Right atrium auricular region (tissue), 2 donors: ENCODE results near the gene HPSE2. TPM values are rescaled to one million over a fixed set of nuclear protein-coding genes. Genes with fewer than 3 reads are reported as not detected.

Experiments
- DNase-seq: peaks from one replicate; pipeline ENCODE4 v3.0.0-alpha.2; 2019; ENCODE audit warnings: low spot score
- H3K27ac ChIP-seq, 2 donors: fragments of 200-600 bp; sonication (generic); 1 replicate in 1 of 2; 2 replicates in 1 of 2; pipeline ENCODE4 v1.5.1; 2016 to 2019
- H3K27me3 ChIP-seq, 2 donors: fragments of 200-600 bp; sonication (generic); one replicate each; pipeline versions ENCODE4 v1.5.1 to v1.6.0; 2017 to 2019
- H3K36me3 ChIP-seq: fragments of 200-600 bp; sonication (generic); one replicate; pipeline ENCODE4 v1.5.1; 2016
- H3K4me1 ChIP-seq, 2 donors: fragments of 200-600 bp; sonication (generic); one replicate each; pipeline versions ENCODE4 v1.5.1 to v1.6.0; 2017 to 2019
- H3K4me3 ChIP-seq, 2 donors: fragments of 200-600 bp; sonication (generic); 1 replicate in 1 of 2; 2 replicates in 1 of 2; pipeline ENCODE4 v1.5.1; 2017 to 2019; ENCODE audit warnings: mild to moderate bottlenecking in 1 of 2, moderate library complexity in 1 of 2
- H3K9me3 ChIP-seq, 2 donors: fragments of 200-600 bp; sonication (generic); one replicate each; pipeline ENCODE4 v1.5.1; 2019
- CTCF ChIP-seq, 2 donors: fragments of 200-600 bp; sonication (generic); IDR thresholded peaks; one replicate each; pipeline ENCODE4 v1.5.1; 2019; ENCODE audit warnings: antibody characterized with exemption in 2 of 2
- total RNA-seq, 2 donors: library from RNA; depleted of rRNA; stranded (reverse); fragments of >200 nt; gene quantifications; one replicate each; pipeline ENCODE4 v1.1.0, GENCODE V29; 2016

HPSE2 gene
- total RNA-seq, 2 donors from 2014 or later = not detected

DNA sequence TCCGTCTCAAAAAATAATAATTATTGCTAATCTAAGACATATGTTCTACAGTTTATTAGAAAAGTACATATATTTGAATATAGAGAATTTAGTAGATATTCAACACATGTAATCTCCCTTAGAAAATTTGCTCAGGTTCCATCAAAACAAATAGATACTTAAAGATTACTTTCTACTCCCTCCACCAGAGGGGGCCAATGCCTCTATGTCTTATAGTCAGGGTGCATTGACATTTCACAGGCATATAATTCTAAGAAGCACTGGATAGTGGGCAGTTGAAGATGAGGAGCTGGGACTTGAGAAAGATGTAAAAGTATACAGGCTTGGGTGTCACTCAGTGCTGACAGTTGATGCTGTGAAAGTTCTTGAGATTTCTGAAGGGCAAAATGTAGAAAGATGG lies 487.4 kb downstream of the HPSE2 start:
- Histone ChIP-seq H3K4me3 (no peak overlapping the region), H3K27ac (no peak overlapping the region), H3K27me3 (no peaks in the 10 kb centered on the region), H3K36me3 (no peaks in the 10 kb centered on the region), H3K4me1 (no peaks in the 10 kb centered on the region), H3K9me3 (peaks cover 0 to 10% of the 10 kb centered on the region in 2 donors)
- no peak for TF ChIP-seq CTCF (IDR thresholded peaks at IDR 0.05)
- no peak for DNase-seq

- TF ChIP-seq CTCF (IDR thresholded peaks at IDR 0.05) = no peak
- no peaks in the 10 kb centered on the region for H3K4me1 ChIP-seq
- H3K27me3 ChIP-seq = no peaks in the 10 kb centered on the region
- H3K9me3 ChIP-seq = no peaks in the 10 kb centered on the region
- no peak overlapping the region for H3K27ac ChIP-seq
- H3K36me3 ChIP-seq = no peaks in the 10 kb centered on the region
- DNase-seq = no peak
- no peak overlapping the region for H3K4me3 ChIP-seq
Measured at GRCh38 chr10:98745645-98746044, 490.0 kb downstream of the HPSE2 start.

DNA sequence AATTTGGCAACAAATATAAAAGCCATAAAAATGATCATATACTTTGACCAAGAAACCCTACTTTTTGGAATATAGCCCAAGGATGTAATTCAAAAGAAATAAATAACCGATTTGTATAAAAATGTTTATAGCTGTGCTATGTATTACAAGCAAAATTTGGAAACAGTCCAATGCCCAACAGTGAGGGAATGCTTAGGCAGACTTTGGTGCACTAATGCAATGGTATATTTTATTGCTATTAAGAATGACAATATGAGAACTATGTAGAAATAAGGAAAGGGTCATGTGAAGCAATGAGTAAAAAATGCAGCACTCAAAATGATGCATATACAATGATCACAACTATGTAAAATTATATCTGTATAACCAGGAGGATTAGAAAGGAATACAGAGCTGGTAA lies 515.1 kb downstream of the HPSE2 start:
- no peak for DNase-seq
- no peak overlapping the region for H3K4me3 ChIP-seq
- TF ChIP-seq CTCF (IDR thresholded peaks at IDR 0.05) = no peak

DNA sequence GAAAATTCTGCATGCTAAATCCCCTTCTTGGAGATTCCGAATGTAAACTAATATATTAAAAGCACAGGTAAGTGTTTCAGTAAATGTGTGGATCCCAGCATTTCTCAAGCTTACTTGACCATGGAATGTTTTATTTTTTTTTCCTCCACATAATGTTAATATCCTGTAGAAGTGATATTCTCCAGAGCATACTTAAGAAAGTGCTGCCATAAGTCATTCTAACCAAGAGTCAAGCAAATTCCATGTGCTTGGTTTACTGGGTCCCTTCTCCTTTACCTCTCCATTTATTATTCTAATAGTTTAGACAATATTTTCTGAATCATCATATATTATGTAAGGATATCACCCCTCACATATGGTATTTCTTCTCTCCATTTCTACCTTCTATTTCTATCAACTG lies 522.1 kb downstream of the HPSE2 start:
- no peak overlapping the region for H3K4me3 ChIP-seq
- no peaks in the 10 kb centered on the region for H3K9me3 ChIP-seq
- H3K4me1 ChIP-seq = no peaks in the 10 kb centered on the region
- no peak for TF ChIP-seq CTCF (IDR thresholded peaks at IDR 0.05)
- H3K27ac ChIP-seq = no peak overlapping the region
- H3K27me3 ChIP-seq = no peaks in the 10 kb centered on the region
- no peak for DNase-seq
- no peaks in the 10 kb centered on the region for H3K36me3 ChIP-seq

More for the DNA sequence above, 515.1 kb downstream of the HPSE2 start:
- Histone ChIP-seq H3K27me3 (no peaks in the 10 kb centered on the region), H3K36me3 (no peaks in the 10 kb centered on the region), H3K9me3 (no peaks in the 10 kb centered on the region), H3K27ac (no peak overlapping the region), H3K4me1 (no peaks in the 10 kb centered on the region)

DNA sequence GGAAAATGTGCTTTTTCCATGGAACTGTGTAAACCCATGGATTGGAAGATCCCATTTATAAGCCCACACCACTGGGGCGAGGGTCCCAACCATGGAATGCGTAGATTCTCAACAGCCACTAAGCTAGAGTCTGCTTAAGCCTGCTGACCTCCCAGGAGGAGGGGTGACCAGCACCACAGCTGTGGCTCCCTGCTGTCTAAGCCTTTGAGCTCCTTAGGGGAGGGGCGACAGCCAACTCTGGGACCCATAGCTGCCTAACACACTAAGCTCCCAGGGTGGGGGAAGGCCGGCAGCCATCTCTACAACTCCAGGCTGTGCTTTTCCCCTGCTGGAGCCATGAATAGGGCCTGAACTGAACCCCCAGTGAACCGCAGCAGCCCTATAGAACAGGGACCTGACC lies 539.1 kb downstream of the HPSE2 start:
- Histone ChIP-seq H3K27me3 (no peaks in the 10 kb centered on the region), H3K36me3 (no peaks in the 10 kb centered on the region), H3K4me1 (peaks cover 0 to 4% of the 10 kb centered on the region in 2 donors), H3K4me3 (no peak overlapping the region), H3K9me3 (no peaks in the 10 kb centered on the region), H3K27ac (no peak overlapping the region)
- TF ChIP-seq CTCF (IDR thresholded peaks at IDR 0.05) = no peak
- DNase-seq = no peak

- H3K27ac ChIP-seq = no peak overlapping the region
- H3K4me3 ChIP-seq = no peak overlapping the region
- no peaks in the 10 kb centered on the region for H3K36me3 ChIP-seq
- H3K9me3 ChIP-seq = no peaks in the 10 kb centered on the region
- no peak for DNase-seq
- no peak for TF ChIP-seq CTCF (IDR thresholded peaks at IDR 0.05)
- no peaks in the 10 kb centered on the region for H3K27me3 ChIP-seq
- peaks cover 0 to 4% of the 10 kb centered on the region in 2 donors for H3K4me1 ChIP-seq
Measured at GRCh38 chr10:98694883-98695282, 540.8 kb downstream of the HPSE2 start.
